GM12878 (cell line): ENCODE data around the gene TXNDC12.

Experiments used
- CTCF ChIP-seq, 3 experiments: IDR thresholded peaks in 2 of 3; conservative IDR thresholded peaks in 1 of 3; 2 replicates each; pipeline ENCODE4 v1.5.1; 2011; ENCODE audit warnings: low read depth in 3 of 3, low read length in 3 of 3, mild to moderate bottlenecking in 3 of 3, control low read depth in 2 of 3, moderate library complexity in 2 of 3, inconsistent platforms in 1 of 3, mixed read lengths in 1 of 3; ENCODE audit not compliant: control insufficient read depth in 2 of 3, insufficient read depth in 1 of 3; ENCODE audit errors: extremely low read depth in 1 of 3
- ESRRA ChIP-seq: IDR thresholded peaks from 2 replicates; pipeline ENCODE4 v1.6.1; 2012; ENCODE audit warnings: mild to moderate bottlenecking, low read length, improper control_type of control experiment
- EZH2 ChIP-seq: IDR thresholded peaks from 2 replicates; pipeline ENCODE4 v1.6.1; 2012; ENCODE audit warnings: low read depth, mild to moderate bottlenecking, control low read depth, inconsistent platforms, low read length, borderline replicate concordance; ENCODE audit not compliant: control insufficient read depth
- POLR2A ChIP-seq: IDR thresholded peaks from 2 replicates; pipeline ENCODE4 v1.6.1; 2011; ENCODE audit warnings: low read depth, mild to moderate bottlenecking, low read length
- SP1 ChIP-seq: IDR thresholded peaks from one replicate; pipeline ENCODE4 v1.6.1; 2011; ENCODE audit warnings: low read depth, low read length
- TCF12 ChIP-seq: IDR thresholded peaks from 2 replicates; pipeline ENCODE4 v1.6.1; 2011; ENCODE audit warnings: low read depth, mild to moderate bottlenecking, low read length
- ZBTB4 ChIP-seq: fragments of 450-650 bp; formaldehyde crosslinking; IDR thresholded peaks from 2 replicates; pipeline ENCODE4 v1.4.0; 2022; ENCODE audit warnings: mild to moderate bottlenecking, moderate library complexity

- TF ChIP-seq ESRRA, result no peak
- TF ChIP-seq ZBTB4 (CRISPR knock-in tag), result no peak
- TF ChIP-seq POLR2A, result no peak
- TF ChIP-seq SP1, result no peak
- TF ChIP-seq EZH2, result no peak
- TF ChIP-seq TCF12, result no peak
- no peak for TF ChIP-seq CTCF (IDR thresholded peaks at IDR 0.05 in 2 of 3, conservative IDR thresholded peaks at IDR 0.05 in 1 of 3; ENCODE audit: control insufficient read depth in 2 of 3, extremely low read depth in 1 of 3, insufficient read depth in 1 of 3, low read depth in 3 of 3, low read length in 3 of 3)
These were observed 65.2 kb downstream of the TXNDC12 start for GRCh38 chr1:51989582-51990477.
